Stimulated activated CD8-positive, alpha-beta memory T cell treated with anti-CD3 and anti-CD28 coated beads, Interleukin-7, amount 100 ng/mL, for 24 hours (primary cell): Measurements from ENCODE around the gene LETM1.

Experiments
- DNase-seq: peaks from one replicate; pipeline ENCODE4 v3.0.0-alpha.2; 2020; ENCODE audit warnings: low read depth

The LETM1 gene

DNA sequence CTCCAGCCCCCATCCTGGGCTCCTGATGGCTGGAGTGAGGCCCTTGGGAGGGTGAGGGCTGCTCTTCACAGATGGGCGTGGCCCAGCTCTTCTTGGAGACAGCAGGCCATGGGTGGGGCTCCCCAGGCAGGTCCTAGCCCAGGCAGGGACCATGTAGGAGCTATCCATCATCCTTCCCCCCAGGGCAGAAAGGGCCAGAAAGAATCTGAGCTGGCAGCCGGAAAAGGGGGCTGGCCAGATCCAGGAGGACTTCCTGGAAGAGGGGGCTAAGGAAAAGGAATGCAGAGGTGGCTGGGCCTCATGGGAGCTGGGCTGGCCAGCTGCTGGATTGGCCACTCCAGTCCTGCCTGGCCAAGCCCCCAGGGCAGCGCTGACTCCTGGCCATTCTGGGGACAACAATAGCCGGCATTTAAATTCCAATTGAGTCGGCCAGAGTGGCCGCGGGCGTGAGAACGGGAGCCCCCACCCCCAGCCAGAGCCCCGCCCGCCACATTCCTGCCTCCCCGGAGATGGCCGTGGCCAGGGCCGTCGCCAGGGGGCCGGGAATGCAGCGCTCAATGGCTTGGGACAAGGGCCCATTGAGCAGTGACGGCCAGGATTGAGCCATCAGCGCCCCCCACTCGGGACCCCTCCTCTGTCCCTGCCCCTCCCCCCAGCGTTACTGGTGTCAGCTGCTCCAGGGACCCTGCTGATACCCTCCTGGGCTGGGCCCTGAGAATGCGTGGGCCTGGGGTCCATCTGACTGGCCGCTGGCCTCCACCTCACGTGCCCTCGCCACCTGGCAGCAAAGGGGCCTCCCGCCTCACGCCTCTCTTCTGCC lies 77.9 kb downstream of the LETM1 start:
- no peak for DNase-seq

DNA sequence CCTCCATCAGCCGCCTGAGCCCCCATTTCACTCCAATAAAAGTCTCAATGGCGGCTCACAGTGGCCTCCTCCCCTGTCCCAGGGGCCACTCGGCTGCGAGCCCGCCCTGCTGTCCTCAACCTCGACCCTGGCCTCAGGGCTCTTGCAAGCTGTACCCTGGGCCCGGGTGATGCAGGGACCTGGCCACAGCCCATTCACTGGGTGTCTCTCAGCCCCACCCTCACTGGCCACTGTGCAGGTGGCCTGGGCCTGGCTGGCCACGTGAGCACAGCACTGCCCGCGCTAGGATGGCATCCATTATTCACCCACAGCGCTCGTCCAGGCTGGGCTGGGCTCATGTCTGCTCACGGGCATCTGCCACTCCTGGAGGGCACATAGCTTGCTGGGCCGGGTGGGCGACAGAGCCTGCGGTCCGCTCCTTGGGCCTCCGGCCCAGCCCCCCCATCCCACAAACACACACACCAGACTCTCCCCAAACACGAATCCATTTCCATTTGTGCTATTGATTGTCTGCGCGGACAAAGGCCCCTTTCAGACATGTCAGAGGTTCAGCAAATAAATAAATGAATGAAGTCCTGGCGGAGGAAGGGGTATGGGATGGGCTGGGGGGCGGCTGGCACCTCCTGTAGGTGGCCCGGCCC lies 79.3 kb downstream of the LETM1 start:
- no peak for DNase-seq

DNA sequence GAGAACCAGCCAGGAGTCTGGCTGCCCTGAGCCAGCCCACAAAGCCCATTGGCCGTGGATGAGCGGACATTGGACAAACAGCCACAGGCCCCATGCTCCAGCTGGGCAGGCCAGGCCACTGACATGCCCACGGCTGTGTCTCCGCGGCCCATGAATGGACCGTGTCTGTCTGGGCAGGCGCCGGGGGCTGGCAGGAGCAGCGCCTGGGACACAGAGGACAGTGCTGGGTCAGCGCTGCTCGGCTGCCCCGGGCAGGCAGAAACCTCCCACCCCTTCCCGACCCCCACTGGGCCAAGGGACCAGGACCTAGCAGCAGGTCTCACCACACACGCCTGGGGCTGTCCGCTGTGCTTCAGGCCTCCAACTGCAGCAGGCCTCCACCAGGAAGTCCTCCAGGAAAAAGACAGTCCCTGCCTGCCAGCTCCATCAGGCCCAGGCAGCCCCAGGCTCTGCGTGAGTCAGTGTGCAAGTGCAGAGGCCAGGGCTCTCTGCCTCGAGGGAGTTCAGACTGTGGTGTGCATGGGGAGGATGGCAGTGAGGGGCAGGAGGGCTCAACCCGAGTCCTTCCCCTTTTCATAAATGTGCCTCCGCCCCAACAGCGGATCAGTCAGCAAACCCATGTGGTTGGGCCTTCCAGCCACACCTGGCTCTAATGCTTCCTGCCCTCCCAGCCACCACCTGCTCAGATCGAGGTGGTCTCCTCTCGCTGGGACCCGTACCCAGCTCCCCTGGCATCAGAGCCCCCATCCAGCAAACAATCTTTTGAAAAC lies 80.0 kb downstream of the LETM1 start:
- DNase-seq, result no peak

DNA sequence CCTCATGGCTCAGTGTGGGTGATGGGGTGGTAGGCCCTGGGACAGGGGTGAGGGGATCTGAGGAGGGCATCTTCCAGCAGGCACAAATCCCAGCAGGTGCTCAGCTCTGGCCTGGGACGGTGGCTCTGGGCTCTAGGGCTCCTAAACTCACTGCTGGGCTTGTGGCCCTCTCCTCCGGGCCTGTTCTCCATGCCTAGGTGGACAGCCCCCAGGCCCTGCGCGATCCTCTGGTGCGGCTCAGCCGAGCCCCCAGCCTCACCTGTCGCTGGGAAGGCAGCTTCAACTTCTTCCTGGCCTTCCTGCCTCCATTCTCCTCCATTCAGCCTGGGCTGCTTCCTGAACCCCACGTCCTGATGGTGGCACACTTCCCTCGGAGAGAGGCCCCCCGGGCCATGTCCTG lies 82.2 kb downstream of the LETM1 start:
- no peak for DNase-seq

DNA sequence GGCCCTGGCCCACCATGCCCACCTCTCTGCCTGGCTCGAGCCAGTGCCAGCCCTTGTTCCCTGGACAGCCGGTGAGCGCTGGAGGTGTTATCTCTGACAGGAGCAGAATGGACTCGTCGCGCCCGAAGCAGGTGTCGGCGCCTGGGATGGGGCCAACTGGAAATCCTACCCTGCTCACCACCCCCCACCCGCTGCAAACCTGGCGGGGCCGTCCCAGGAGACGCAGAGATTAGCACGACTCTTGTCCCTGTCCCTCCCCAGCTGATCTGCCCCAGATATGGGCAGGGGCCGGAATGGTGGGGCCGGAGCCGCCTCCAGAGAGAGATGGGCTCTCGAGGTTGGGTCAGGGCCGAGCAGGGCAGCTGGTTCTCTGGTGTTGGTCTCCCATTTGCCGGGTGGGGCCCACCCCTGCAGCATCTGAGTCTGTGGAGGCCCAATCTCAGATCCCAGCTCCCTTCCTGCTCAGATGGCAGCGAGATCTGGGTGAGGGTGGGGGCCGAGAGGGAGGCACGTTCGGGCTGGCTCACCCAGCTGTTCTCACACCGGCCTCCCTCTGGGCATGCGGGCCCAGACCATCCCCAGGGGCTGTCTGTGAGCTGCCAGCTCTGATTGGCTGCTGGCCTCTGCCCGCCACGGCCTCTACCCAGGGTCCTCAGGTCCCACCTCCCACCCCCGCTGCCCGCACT lies 83.0 kb downstream of the LETM1 start:
- DNase-seq, result no peak

DNA sequence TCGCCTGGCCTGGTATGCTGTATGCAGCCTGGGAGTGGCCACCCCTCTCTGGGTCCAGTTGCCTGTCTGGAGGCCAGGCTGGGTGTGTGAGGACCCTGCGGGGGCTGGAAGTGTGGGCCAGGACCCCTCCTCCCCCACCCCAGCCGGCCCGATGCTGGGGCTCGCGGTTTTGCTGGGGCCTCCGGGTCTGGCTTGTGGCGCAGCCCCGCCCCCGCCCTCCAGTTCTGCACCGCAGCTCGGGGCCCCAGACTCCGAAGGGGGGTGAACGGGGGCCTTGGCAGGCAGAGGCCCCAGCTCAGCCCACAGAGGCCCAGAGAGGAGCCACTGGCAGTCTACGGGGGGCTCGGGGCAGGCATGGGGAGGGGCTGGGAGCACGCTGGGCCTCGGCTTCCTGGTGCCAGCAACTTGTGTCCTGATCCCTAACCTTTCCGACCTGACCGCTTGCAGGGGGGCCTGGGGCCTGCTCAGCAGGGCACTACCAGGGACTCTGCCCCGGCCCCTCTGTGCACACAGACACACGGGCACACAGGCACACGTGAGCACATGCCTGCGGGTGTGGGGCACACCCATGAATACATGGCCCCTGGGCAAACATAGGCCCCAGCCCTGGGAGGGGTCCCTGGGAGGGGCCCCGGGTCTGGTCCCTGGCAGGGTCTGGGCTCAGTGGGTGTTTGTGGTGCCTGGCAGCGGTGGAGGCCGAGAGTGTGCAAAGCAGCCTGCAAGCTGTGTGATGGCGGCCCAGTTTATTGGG lies 84.2 kb downstream of the LETM1 start:
- DNase-seq, result no peak

DNA sequence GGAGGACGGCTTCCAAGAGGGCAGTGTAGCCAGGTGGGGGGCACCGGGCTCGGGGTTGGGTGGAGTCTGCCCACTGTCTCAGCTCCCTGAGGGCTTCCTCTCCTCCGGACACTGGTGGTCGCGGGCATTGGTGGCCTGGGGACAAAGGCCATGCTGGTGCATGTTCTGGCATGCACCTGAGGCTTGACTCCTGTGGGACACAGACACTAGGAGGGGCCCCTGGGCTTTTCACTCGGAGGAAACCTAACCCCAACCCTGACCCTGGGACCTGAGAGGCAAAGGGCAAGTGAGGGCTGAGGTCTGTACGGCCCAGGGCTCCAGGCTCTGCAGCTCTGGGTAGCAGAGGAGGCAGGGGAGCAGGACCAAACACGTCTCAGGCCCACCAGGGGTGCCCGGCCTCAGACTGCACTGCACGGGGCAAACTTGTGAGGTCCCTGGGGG lies 85.1 kb downstream of the LETM1 start:
- no peak for DNase-seq

DNA sequence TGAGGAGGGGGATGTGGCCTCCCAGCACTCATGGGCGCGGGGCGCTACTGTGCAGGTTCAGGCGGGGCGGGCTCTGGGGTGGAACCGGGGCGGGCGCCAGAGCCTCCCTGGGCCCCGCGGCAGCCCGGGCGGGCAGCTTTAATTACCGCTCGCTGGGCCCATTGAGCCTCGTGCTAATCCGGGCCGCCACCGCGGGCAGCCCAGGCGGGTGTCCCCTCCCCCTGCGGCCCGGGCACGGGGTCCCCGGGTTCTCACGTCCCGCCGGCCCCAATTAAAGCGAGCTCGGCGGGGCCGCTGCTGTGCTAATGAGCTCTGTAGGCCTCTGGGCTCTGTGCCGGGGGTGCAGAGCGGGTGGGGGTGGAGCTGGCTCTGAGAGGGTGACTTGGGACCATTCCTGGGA lies 85.7 kb downstream of the LETM1 start:
- DNase-seq, result no peak

DNA sequence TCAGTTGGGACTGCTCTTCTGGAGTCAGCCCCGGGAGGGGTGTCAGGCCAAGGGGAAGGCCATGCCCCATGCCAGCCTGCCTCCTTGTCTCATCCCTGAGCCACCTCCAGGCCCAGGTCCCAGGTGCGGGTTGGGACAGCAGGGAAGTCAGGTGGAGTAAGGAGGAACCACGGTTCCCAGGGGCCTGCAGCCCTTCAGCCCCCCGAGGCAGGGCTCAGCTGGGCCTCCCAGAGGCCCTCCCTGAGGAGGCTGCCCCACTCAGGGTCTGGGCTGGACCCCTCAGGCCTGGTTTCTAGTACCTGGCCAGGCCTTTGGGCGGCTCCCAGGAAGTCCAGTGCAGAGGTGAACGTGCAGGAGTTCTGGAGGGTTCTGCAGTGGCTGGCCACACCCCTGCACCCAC lies 86.3 kb downstream of the LETM1 start:
- DNase-seq, result no peak

DNA sequence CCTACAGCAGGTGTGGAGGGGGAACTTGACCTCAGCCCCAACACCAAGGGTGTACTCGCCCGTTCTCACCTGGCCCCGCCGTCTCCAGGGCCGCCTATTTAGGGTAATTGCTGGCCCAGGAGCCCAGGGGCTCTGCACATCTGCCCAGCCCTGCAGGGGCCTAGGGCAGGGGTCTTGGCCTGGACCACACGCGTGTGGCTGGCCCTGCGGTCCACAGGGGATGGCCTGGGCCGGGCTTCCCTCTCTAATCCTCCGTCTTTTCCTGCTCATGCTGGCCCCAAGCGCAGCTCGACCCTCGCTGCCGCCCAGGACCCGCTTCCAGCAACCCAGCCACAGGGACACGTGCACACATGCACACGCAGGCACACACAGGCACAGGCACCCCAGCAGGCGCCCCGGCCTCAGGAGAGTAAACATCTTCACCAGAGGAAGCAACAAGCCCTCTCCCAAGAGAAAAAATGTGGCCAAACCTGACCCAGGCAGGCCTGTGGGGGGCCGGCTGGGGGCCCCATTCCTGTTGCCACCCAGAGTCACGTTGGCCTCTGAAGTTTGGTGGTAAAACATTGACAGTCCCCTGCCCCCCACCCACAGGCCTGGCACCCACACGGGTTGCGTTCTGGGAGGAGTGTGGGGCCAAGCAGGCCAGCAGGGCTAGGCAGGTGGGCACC lies 87.5 kb downstream of the LETM1 start:
- no peak for DNase-seq

DNA sequence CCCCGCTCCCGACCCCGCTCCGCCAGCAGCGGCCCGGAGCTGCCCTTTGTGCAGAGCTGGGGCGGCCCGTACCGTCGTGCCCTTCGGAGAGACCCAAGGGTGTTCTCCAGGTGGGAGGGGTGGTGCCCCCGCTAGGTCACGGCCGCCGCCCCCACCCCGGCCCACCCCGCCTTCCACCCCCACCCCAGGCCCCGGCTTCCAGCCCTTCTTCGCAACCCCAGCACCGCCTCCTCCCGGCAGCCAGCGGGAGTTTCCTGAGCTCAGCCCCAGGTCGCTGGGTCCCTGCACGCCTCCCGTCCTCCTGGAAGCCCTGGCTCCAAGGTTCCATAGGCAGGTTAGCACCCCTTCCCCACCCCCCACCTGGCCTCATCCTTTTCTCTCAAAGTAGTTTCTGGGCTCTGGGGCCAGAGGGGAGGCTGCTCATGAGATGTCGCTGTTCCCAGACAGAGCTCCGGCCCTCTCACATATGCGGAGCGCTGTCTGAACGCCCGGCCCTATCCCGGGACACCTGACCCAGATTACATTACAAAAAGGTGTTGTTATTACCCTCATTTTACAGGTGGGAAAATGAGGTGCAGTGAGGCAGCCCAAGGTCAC lies 88.1 kb downstream of the LETM1 start:
- no peak for DNase-seq

DNA sequence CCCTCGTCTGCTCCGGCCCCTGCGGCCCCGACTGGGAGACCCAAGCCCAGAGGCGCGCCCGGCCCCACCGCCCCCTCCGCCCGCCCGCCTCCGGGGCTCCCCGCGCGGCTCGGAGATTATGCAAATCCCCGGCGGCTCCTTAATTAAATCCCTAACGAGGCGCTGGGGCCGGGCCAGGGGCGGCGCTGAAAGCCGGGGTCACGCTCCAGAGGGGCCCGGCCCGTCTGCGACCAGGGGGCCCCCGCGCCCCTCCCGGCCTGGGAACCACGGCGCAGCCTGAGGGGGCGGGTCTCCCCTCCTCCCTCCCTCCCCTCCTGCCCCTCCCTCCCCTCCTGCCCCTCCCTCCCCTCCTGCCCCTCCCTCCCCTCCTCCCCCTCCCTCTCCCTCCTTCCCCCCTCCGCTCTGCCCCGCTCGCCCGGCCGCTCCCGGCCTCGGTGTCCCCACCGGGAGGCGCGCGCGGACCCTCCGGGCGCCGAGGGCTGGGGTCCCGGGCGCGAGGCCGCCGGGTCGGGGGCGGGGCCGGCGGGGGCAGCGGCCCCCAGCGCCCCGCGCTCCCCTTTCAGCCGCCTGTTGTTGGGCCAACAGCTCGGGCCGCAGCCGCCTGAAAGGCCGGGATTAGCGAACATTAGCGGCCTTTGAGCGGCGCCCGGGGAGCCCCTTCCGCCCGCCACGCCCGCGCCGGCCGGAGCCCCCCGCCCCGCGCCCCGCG lies 88.7 kb downstream of the LETM1 start:
- no peak for DNase-seq

DNA sequence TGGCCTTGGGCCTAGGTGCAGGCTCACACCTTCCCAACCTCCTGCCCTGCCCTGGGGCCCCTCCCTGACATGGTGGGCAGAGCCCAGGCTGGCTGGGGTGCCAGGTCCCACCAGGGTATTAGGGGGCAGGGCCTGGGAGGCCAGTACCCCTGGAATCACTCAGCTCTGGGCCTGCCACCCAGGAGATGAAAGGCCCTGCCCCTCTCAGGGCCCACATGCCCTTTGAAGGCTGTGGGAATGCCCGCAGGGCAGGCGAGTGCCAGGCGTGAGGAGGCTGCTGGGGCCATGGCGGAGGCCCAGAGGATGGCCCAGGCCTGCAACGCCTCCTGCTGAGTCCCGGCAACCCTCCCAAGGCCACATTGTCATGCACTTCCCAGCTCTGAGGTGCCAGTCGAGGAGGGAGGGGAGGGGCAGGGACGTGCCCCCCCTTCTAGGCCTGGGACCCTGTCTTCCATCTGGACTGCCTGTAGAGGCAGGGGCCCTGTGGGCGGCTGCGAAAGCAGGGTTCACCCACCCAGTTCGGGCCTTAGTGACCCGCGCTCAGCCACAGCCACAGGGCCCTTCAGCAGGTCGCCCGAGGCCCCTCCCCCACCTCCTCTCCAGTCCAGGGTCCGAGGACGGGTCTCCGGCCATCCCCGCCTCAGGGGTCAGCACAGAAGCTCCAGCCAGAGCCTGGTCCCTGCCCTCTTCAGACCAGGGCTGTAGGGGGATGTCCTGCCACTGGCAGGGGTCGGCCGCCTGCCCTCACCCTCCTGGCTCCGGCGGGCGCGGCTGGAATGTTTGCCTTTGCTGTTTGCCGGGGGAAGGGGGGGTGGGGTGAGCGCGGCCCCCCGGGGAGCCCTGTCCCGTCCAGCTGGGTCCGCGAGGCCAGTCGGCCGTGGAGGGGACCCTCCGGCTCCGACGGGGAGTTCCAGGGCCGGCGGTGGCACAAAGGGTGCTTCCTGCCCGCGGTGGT lies 89.6 kb downstream of the LETM1 start:
- no peak for DNase-seq

DNA sequence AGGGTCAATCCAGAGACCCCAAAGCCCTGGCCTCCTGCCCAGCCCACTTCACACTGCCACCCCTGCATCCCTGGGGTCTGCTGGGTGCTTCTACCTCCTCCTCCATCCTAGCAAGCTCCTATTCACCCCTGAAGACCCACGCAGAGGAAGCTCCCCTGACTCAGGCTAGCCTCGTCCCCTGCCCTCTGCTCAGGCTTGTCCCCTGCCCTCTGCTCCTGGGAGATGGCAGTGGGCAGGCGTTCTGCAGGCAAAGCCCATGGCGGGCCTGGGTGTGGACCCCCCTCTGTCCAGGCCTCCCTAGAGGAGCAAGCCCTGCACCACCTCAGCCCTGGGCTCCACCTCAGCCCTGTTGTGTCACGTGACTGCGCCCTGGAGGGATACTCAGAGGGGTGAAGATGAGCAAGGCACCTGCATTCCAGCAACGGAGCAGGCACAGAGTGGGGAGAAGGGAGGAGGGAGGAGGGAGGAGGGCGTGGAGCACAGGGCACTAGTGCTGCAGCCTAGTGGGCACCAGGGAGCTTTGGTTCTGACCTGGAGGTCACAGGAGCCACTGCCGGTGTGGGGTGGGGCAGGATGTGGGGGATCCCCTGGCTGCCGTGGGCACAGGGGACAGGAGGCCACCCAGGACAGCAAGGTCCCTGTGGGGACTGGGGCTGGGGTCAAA lies 90.4 kb downstream of the LETM1 start:
- no peak for DNase-seq

DNA sequence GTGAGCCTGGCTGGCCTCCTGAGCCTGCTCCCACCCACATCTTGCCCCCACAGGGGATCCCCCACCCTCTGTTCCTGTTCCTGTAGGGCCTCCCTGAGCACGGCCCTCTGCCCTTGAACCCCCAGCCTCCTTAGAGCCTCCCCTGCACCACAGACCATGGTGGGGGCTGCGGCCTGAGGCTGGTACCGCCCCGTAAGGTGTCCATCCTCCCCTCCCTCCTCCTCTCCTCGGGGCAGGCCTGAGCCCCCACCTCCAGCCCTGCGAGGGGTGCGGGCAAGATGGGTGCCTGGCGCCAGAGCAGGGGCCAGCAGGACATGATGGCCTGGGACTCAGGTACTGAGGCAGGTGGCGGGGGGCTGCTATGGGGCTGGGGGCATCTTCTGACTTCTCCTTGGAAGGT lies 91.3 kb downstream of the LETM1 start:
- no peak for DNase-seq

DNA sequence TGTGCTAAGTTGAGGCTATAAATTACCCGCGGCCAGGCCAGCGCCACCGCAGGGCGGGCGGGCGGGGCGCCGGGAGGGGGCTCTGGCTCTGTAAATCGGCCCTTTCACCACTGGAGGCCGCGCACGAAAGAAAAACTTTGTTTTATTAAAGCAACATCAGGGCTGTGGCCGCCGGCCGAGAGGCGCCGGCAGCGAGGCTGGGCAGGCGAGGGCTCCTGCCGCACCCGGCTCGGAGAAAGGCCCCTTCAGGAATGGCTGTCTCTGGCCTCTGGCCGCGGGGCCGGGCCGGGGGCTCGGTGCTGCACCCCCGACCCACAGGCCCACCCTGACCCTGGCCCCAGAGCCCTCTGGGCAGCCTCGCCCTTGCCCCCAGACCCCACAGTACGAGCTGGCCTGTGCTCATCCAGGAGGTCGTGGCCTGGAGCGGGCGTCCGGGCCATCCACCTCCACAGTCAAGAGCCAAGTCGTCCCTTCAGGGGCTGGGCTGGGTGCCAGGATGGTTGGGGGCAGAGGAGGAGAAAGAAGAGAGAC lies 92.3 kb downstream of the LETM1 start:
- no peak for DNase-seq

DNA sequence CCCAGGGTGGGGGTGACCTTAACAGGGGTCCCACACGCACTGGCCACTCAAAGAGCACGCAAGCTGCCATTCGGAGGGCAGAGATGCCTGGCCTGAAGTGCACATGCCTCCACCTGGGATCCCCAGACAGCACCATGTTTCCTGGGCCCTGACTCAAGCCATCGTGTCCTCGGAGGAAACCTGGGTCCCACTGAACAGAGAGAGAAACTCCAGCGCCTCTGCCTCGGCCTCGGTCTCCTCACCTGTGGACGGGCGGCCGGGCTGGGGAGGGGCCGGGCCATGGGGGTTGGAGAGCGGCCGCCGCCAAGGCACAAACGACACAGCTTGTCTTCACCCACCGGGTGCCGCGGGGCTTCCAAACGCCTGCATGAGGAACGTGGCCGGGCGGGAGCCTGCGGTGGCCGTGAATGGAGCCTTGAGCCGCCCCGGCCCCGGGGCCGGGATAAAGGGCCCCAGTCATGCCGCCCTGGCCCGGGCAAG lies 92.8 kb downstream of the LETM1 start:
- DNase-seq, result no peak
